Neural progenitor cell (in vitro differentiated cells): ENCODE results near the gene TSC22D3.

Experiments used
- EZH2 ChIP-seq: fragments of 200-600 bp; sonication (generic); IDR thresholded peaks from 2 replicates; pipeline ENCODE4 v1.6.1; 2017; ENCODE audit warnings: antibody characterized with exemption, mild to moderate bottlenecking, moderate library complexity
- EZH2phosphoT487 ChIP-seq: fragments of 200-600 bp; sonication (generic); IDR thresholded peaks from 2 replicates; pipeline ENCODE4 v1.6.1; 2017; ENCODE audit warnings: antibody characterized with exemption
- TF ChIP-seq, protein P1 (sequence below): fragments of 200-600 bp; sonication (generic); IDR thresholded peaks from 2 replicates; pipeline ENCODE4 v1.5.1; 2017; ENCODE audit warnings: antibody characterized with exemption, mild to moderate bottlenecking

- TF ChIP-seq, protein P1, sequence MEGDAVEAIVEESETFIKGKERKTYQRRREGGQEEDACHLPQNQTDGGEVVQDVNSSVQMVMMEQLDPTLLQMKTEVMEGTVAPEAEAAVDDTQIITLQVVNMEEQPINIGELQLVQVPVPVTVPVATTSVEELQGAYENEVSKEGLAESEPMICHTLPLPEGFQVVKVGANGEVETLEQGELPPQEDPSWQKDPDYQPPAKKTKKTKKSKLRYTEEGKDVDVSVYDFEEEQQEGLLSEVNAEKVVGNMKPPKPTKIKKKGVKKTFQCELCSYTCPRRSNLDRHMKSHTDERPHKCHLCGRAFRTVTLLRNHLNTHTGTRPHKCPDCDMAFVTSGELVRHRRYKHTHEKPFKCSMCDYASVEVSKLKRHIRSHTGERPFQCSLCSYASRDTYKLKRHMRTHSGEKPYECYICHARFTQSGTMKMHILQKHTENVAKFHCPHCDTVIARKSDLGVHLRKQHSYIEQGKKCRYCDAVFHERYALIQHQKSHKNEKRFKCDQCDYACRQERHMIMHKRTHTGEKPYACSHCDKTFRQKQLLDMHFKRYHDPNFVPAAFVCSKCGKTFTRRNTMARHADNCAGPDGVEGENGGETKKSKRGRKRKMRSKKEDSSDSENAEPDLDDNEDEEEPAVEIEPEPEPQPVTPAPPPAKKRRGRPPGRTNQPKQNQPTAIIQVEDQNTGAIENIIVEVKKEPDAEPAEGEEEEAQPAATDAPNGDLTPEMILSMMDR: no peak
- TF ChIP-seq EZH2: no peak
- no peak for TF ChIP-seq EZH2phosphoT487
Measured at GRCh38 chrX:107682256-107682655, 93.3 kb downstream of the TSC22D3 start.
